Activated CD8-positive, alpha-beta memory T cell treated with anti-CD3 and anti-CD28 coated beads, Interleukin-2, amount 50 U/mL, for 48 hours (primary cell): ENCODE measurements around the gene PGD.
"Not testable (repeated sequence)": the region's sequence is repeated elsewhere in the genome, so short reads cannot be mapped to it uniquely, and the experiment has no call there.

Experiments
- DNase-seq: peaks from one replicate; pipeline ENCODE4 v3.0.0-alpha.2; 2020

Gene PGD

DNA sequence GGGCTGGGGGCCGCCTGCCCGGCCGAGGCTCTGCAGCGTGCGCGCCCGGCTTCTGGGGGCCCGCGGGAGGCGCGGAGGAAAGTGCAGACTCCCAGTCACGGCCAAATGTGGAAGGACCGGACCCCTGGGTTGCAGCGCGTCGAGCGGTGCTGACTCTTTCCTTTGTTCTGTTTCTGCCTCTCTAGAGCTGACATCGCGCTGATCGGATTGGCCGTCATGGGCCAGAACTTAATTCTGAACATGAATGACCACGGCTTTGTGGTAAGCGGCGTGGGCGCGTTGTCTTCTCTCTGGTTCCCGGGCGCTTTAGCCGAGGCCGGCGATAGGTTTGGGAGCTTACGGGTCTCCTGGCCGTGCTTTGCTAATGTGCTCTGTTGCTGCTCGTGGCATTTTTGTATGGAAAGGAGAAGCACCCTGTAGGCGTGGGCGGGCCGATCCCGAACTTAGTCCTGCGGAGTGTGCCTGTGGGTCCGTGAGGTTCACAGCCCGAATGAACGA, 629 bp downstream of the PGD start:
- peak; percentile 62 for DNase-seq

DNA sequence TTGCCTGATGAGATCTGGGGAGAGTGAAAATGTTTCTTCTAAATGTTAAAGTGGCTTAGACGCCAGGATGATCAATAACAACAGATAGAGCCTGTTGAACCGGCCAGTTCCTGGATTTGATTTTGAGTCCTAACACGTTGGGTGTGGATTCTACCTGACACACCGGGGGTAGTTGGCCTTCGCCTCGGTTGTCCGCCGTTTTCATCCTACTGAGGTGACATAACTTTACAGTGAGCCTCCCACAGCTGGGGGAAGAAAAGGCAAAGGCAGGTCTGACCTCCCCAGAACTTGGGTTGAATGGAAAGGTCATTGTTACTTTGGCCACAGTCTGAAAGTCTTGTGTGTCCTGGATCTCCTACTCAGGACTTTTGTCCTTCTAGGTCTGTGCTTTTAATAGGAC, 1.1 kb downstream of the PGD start:
- no peak for DNase-seq

DNA sequence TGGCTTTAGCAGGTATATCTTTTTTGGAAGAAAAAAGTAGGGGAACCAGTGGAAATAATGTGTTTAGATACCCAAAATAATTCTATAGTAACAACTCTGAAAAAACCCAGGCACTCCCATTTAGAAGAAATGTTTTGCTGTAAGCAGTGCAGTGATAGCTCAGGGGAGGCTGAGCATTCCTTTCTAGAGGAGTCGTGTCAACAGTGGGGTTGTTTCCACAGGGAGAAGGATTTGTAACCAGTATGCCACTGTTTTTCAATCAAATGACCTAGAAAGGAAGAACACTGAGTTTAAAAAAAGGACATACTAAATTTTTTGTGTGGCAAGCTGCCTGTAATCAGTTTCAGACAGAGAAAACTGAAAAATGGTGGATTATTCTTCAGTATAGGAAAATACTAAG, 2.4 kb downstream of the PGD start:
- no peak for DNase-seq

DNA sequence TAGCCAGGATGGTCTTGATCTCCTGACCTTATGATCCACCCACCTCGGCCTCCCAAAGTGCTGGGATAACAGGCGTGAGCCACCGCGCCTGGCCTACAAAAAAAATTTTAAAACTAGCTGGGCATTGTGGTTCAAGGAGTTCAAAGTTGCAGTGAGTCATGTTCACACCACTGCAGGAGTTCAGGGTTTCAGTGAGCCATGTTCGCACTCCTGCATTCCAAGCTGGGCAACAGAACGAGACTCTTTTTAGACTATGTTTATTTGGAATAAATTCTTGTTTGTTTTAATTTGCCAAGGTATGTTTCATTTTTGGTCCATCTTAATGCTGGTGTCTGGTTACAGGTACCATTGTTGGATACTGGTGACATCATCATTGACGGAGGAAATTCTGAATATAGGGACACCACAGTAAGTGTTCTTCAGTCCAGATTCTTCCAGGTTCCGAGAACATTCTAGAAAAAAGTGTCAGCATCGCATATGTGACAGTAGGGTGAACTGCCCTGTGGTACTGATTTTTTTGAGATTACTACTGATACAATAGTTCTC, 3.9 kb downstream of the PGD start:
- no peak for DNase-seq

DNA sequence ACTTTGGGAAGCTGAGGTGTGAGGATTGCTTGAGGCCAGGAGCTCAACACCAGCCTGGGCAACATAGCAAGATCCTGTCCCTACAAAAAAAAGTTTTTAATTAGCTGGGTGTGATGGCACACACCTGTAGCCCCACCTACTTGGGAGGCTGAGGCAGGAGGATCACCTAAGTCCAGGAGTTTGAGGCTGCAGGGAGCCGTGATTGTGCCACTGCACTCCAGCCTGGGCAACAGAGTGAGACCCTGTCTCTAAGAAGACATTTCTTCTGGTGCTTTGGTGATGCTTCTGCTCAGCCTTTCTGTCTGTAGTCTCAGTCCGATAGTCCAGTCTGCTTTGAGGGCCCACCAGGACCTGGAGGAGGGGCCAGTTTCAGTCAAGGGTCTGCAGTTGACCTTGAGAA, 8.3 kb downstream of the PGD start:
- no peak for DNase-seq

DNA sequence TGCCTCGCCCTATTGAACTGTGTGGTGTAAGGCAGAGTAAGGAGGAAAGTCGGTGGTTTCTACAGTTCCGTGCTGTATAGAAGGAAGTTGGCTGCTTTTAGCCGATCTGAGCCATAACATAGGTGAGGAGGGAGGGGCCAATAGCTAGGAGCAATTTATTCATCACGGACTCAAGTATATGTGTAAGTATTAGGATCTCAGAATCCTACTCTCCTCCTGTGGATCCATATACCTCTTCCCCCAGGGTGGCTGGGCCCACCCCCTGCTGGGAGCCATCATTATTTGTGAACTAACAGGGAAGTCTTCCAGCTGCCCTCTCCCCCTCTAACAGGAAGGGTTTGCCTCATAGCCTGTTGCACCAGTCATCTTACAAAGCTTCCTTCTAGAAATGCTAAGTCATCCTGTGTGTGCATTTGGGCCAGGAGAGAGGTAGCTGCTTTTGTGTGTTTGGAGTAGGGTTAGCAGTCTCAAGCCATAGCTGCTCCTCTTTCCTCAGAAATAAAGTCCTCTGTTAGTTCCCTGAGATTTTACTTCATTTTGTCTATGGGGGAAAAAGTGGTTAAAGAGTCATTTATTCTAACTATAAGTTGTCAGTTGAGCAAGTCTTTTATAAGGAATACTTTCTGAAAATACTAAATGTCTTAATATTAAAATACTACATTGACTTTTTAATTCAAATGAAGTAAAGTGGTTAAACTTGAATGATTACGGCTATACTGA, 16.5 kb downstream of the PGD start:
- no peak for DNase-seq

DNA sequence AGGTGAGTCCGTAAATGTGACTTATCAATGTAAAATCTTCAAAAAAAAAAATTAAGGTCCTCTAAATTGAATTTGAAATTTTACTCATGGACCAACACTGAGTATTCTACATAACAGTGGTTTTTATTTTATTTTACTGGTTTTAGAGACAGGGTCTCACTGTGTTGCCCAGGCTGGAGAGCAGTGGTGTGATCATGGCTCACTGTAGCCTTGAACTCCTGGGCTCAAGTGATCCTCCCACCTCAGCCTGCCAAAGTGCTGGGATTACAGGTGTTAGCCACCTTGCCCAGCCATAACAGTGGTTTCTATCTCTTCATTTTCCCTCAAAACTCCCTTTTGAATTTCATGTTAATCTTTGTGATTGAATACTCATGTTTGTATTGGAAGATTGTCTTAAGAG, 17.1 kb downstream of the PGD start:
- DNase-seq = not testable (repeated sequence)

DNA sequence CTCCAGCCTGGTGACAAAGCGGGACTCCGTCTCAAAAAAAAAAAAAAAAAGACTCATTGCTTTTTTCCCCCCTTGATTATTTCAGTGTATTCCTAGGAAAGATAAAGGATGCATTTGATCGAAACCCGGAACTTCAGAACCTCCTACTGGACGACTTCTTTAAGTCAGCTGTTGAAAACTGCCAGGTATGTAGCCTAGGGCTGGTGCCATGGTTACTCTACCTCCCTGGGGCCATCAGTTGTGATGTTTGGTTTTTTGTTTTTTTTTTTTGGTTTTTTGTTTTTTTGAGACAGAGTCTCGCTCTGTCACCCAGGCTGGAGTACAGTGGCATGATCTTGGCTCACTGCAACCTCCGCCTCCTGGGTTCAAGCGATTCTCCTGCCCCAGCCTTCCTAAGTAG, 19.9 kb downstream of the PGD start:
- not testable (repeated sequence) for DNase-seq

DNA sequence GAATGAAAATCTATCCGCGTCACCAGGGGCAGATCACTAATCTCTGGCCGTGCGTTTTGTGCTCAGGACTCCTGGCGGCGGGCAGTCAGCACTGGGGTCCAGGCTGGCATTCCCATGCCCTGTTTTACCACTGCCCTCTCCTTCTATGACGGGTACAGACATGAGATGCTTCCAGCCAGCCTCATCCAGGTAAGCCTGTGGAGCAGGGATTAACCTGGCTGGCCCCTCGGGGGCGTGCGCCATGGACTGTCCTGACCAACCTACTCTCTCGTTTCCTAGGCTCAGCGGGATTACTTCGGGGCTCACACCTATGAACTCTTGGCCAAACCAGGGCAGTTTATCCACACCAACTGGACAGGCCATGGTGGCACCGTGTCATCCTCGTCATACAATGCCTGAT, 20.5 kb downstream of the PGD start:
- DNase-seq = no peak

DNA sequence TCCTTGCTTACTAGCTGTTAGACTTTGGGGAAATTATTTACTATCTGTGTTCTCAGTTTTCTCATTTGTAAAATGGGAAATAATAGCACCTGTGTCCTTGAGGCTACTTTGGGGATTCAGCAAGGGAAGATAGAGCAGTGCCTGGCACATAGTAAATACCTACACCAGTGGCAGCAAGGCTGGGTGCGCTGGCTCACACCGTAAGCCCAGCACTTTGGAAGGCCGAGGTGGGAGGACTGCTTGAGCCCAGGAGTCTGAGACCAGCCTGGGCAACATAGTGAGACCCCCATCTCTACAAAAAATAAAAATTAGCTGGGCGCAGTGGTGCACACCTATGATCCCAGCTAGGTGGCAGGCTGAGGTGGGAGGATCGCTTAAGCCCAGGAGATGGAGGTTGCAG, 22.8 kb downstream of the PGD start:
- no peak for DNase-seq

DNA sequence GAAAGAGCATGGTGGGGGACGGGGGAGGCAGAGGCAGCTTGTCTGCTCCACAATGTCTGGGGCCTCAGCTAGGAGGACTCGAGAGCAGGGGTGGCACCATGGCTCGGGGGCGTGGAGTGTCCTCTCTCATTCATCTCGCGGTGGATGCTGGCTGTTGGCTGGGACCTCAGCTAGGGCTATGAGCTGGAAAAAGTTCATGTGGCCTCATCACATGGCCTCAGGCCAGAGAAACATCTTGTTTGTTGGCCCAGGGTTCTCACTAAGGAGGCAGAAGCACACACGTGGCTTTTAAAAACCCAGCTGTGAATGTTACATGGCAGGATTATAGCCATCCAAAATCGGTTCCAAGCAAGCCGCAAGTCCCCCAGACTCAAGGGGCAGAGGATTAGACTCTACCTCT, 25.2 kb downstream of the PGD start:
- no peak for DNase-seq

DNA sequence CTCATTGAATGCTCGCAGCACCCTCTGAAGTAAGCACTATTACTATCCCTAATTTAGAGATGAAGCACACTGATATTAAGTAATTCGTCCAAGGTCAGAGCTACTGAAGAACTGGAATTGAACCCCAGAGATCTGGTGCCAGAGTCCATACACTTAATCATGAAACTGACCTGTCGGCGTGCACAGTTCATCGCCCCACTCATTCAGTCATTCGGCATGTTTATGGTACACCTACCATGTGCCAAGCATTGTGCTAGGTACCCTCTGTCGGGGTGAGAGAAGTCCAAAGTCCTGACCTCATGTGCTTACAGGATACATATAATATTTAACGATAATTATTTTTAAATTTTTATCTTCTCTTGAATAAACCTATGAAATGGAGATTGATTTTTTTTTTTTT, 25.8 kb downstream of the PGD start:
- no peak for DNase-seq

DNA sequence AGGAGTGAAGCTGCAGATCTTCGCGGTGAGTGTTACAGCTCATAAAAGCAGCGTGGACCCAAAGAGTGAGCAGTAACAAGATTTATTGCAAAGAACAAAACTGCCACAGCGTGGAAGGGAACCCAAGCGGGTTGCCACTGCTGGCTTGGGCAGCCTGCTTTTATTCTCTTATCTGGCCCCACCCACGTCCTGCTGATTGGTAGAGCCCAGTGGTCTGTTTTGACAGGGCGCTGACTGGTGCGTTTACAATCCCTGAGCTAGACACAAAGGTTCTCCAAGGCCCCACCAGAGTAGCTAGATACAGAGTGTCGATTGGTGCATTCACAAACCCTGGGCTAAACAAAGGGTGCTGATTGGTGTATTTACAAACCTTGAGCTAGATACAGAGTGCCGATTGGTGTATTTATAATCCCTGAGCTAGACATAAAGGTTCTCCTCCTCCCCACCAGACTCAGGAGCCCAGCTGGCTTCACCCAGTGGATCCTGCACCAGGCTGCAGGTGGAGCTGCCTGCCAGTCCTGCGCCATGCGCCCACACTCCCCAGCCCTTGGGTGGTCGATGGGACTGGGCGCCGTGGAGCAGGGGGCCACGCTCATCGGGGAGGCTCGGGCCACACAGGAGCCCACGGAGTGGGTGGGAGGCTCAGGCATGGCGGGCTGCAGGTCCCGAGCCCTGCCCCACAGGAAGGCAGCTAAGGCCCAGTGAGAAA, 27.1 kb downstream of the PGD start:
- DNase-seq = not testable (repeated sequence)

DNA sequence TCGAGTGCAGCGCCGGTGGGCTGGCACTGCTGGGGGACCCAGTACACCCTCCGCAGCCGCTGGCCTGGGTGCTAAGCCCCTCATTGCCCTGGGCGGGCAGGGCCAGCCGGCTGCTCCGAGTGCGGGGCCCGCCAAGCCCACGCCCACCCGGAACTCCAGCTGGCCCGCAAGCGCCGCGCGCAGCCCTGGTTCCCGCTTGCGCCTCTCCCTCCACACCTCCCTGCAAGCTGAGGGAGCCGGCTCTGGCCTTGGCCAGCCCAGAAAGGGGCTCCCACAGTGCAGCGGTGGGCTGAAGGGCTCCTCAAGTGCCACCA, 27.6 kb downstream of the PGD start:
- not testable (repeated sequence) for DNase-seq

DNA sequence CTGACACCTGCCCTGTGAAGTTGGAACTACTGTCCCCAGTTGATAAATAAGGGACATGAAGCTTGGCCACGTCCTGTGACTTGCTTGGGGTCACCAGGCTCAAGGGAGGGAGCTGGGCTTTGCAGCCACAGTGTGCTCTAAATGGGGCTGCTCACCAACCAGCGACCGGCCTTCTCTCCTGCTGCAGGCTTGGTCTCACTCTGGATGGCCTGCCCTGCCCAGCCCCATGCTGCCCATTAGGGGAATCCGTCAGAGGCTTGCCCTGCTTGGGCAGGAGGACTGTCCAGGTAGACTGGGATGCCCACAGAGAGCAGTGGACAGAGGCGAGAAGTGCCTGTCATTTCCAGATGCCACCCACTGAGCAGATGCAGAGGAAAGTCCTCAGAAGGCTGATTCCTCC, 30.1 kb downstream of the PGD start:
- no peak for DNase-seq

DNA sequence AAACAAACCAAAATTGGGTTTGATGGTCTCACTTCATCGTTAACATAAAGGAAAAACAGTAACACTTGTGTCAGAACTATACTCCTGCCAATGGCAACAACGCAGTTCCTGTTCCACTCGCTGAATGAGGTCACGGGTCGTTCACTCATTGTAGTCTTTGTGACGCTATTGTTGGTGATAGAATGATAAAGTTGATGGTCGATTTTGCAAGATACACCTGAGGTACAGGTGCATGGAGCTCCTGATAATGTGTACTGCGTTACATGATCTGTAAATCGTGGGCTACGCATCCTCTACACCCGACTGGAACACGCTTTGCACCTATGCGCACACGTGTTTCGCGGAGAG, 31.0 kb downstream of the PGD start:
- DNase-seq = peak; percentile 55

DNA sequence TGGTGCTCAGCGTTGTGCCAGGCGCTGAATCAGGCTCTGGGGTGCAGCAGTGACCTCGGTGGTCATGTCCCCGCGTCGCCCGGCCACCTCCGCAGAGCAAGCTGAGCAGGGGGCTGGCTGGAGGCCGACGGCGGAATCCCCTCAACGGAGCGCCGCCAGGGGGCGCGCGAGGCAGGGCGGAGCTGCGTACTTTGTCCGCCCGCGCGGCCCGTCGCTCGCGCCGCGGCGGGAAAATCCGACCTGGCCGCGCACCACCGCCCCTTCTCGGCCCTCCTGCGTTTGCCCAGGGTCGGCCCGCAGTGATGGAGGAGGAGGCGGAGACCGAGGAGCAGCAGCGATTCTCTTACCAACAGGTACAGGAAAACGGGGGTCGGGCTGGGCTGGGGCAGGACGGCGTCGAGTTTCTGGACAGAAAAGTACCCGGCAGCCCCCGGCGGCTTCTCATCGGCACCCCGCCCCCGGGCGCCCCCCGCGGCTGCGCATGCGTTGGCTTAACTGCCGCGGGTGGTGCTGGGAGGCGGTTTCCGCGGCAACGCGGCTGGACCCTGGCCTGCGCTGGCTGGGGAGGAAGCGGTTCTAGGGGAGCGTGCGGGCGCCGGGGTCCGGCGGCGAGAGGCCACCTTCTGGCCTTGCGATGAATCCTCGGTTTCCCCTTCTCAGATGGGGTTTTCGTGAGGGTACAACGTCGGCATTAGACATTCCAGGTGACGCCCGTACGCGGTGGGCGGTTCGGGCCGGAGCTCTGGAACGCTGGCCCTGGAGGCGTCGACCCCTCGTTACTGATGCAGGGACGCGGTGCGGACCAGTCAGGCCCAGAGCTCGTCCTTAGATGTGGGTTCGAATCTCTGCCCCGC, 31.6 kb downstream of the PGD start, which contains the start of gene CENPS:
Gene CENPS (plus strand): TSS at position 218 of the 854 bp plus-strand sequence. CDS start 85 bp downstream, at position 303.
- peak; percentile 98 for DNase-seq

DNA sequence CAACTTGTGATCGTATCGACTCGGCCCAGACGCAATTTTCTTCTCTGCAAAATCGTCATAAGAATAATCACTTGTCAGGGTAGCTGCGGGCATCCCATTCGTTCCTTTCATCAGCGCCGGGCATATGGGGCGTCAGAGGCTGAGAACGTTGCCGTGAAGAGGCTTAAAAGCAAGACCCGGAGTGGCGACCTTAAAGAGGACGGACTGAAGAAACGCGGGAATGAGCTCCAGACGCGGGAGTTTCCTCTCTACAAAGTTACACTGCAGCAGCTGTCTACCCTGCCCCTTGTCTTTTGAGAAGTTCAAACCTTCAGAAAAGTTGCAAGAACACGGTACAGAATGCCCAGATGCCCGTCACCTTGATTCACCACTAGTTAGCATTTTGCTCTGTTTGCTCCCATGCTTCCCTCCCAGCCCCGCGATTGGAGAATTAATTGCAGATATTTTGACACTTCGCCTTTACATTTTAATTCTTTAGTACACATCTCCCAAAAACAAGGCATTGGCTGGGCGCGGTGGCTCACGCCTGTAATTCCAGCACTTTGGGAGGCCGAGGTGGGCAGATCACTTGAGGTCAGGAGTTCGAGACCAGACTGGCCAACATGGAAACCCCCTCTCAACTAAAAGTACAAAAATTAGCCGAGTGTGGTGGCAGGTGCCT, 32.3 kb downstream of the PGD start:
- no peak for DNase-seq

DNA sequence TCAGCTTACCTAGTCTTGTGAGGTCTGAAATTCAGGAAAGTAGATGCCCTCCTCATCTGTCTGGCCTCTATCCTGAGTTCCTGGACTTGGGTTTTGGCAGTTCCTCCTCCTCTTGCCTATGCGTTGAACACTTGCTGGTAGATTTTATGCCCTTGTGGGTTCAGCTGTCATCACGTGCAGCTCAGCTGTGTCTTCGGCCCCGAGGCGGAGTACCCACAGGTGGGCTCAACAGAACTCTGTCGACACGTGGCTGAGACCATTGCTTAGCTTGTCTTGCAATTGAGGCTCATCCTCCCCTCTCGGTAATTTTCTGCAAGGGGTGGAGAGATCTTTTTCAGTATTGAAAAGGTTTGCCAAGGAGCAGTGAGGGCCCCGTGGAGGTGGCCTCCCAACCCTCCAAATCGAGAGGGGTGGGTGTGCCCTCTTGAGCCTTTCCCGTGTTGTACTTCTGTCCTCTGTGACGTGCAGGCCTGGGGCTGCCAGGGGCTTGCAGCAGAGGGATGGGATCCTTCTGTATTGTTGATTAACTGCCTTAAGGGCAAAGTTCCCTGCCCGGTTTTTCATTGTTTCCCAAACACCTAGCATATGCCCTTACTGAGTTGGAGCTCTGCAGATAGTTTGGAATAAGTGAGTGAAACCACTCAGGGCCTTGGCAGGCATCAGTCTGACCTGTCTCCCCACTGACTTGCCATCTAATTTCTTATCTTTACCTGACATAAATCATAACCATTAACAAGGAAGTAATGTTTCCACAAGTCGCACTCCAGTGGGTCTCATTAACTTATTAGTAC, 34.2 kb downstream of the PGD start:
- no peak for DNase-seq

DNA sequence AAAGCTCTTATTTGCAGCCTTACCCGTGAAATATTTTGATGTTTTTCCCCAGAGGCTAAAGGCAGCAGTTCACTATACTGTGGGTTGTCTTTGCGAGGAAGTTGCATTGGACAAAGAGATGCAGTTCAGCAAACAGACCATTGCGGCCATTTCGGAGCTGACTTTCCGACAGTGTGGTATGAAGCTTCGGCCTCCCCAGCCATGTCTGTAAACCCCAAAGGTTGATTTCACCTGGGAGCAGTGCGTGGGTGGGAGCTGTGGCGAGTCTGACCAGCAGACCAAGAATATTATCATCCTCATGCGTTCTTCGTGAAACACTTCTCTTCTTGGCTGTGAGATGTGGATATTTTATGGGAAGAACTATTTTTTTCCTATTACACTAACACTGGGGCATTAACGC, 34.9 kb downstream of the PGD start:
- no peak for DNase-seq

DNA sequence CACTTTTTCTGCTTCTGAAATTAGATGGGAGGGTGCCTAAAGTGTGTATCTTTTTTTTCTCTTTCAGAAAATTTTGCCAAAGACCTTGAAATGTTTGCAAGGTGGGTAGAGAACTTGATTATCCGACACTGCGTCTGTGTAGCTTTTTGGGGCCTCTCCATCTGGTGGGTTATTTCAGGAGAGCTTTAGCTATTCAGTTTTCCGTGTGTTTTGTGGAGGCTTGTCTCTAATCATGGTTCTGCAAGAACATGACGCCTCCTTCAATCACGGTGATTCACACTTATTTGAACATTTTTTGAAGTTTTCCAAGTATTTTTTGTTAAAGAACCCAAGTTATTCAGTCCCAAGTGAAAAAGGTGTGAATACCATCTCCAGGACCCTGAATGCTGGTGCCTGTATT, 35.7 kb downstream of the PGD start:
- no peak for DNase-seq

DNA sequence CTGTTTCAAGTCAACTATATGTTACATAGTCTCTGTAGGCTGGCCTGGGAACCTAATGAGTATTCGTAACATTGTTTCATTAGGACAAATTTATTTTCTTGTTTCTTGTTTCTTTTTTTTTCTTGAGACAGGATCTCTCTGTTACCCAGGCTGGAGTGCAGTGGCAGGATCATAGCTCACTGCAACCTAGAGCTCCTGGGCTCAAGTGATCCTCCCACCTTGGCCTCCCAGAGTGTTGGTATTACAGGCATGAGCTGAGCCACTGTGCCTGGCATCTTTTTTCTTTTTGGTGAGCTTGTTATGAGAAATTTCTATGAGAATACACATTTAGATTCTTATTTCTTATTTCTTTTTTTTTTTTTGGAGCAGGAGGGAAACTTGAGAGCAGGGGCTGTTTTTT, 38.2 kb downstream of the PGD start:
- no peak for DNase-seq
